ENCODE results near the gene MINDY3.
"Not testable (repeated sequence)": the region's sequence is repeated elsewhere in the genome, so short reads cannot be mapped to it uniquely, and the experiment has no call there.

MINDY3 gene

DNA sequence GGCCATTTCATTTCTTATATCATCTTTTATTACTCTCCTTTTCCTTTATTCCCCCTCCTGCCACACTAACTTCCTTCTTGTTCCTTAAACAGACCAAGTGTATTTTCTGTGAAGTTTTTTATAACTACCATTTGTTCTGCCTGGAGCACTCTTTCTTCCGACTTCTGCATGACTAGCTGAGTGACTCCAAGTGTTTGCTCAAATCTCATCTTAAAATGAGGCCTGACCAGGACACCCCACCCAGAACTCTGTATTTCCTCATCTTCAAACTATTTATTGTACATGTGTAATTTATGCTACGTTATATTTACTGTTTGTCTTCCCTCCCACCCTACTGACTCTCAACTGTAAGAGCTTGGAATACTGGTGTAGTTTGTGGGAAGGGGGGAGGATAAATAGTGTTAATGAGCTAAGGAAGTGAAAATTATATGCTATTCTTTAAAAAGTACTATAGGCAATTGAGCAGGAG, 3.2 kb downstream of the MINDY3 start:
- Histone ChIP-seq H3K4me1 (peaks cover 3% of the 10 kb centered on the region), H3K27ac (no peak overlapping the region), H3K36me3 (ENCODE audit: control insufficient read depth, insufficient read depth, low read length) (no peaks in the 10 kb centered on the region), H3K27me3 (ENCODE audit: control insufficient read depth, insufficient read depth, low read length) (no peaks in the 10 kb centered on the region), H3K9me3 (ENCODE audit: control insufficient read depth, low read length) (no peaks in the 10 kb centered on the region), H3K9ac (no peak overlapping the region), H3K79me2 (peaks cover 32% of the 10 kb centered on the region), H3K4me2 (ENCODE audit: low read length) (peak overlapping the region; percentile 32), H3K4me3 (ENCODE audit: low read depth, low read length) (no peak overlapping the region), H2AFZ (no peak overlapping the region)
- TF ChIP-seq, protein P1, sequence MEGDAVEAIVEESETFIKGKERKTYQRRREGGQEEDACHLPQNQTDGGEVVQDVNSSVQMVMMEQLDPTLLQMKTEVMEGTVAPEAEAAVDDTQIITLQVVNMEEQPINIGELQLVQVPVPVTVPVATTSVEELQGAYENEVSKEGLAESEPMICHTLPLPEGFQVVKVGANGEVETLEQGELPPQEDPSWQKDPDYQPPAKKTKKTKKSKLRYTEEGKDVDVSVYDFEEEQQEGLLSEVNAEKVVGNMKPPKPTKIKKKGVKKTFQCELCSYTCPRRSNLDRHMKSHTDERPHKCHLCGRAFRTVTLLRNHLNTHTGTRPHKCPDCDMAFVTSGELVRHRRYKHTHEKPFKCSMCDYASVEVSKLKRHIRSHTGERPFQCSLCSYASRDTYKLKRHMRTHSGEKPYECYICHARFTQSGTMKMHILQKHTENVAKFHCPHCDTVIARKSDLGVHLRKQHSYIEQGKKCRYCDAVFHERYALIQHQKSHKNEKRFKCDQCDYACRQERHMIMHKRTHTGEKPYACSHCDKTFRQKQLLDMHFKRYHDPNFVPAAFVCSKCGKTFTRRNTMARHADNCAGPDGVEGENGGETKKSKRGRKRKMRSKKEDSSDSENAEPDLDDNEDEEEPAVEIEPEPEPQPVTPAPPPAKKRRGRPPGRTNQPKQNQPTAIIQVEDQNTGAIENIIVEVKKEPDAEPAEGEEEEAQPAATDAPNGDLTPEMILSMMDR (IDR thresholded peaks at IDR 0.05): no peak

DNA sequence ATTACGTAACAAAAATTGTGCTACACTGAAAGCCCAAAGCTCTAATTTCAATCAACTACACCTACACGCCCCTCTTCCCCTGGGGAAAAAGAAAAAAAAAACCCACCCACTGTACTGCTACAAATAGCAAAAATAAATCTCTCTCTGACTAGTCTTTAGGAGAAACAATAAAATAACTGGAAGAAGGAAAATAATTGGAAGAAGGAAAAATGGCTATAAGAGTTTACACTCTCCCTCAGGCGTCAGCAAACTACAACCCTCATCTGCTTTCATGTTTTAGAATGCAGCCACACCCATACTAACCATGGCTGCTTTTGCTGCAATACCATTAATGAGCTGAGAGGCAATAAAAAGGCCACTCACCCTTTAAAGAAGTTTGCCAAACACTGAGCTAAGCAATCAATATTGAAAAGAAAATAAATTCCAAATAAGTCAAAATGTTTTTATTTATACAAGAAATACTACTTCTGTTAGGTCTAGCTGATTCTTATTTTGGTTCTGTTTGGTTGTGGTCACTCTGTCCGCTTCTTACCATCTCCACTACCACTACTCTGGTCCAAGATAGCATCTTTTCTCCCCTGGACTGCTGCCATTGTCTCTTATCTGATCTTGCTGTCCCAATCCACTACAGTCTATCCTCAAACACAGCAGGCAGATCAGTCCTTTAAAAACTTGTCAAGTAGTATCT, 3.8 kb downstream of the MINDY3 start:
- peak overlapping the region; percentile 32 for H3K4me2 ChIP-seq (ENCODE audit: low read length)
- no peaks in the 10 kb centered on the region for H3K9me3 ChIP-seq (ENCODE audit: control insufficient read depth, low read length)
- H3K4me1 ChIP-seq: peaks cover 3% of the 10 kb centered on the region
- no peak overlapping the region for H3K9ac ChIP-seq
- H3K27ac ChIP-seq: no peak overlapping the region
- H2AFZ ChIP-seq: no peak overlapping the region
- H3K36me3 ChIP-seq (ENCODE audit: control insufficient read depth, insufficient read depth, low read length): no peaks in the 10 kb centered on the region
- no peaks in the 10 kb centered on the region for H3K27me3 ChIP-seq (ENCODE audit: control insufficient read depth, insufficient read depth, low read length)
- H3K79me2 ChIP-seq: peaks cover 38% of the 10 kb centered on the region
- TF ChIP-seq, protein P1 (IDR thresholded peaks at IDR 0.05): no peak
- H3K4me3 ChIP-seq (ENCODE audit: low read depth, low read length): no peak overlapping the region

DNA sequence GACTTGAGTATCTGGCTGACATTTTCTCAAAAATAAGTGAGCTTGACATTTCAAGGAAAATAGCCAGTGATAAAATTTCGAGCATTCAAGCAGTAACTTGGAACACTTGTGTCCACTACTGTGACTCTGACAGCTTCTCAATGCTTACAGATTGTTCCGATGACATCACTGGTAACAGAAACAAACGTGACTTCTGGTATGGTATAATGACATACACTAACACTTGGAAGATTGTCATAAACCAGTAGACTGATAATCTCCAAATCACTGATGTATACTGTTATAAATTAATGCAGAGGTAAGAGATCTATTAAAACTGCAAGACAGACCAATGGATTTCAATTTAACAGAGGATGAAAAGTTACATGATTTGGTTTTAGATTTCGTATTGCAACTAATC, 6.5 kb downstream of the MINDY3 start:
- Histone ChIP-seq H3K4me3 (ENCODE audit: low read depth, low read length) (no peak overlapping the region), H3K79me2 (peaks cover 49% of the 10 kb centered on the region), H3K36me3 (ENCODE audit: control insufficient read depth, insufficient read depth, low read length) (no peaks in the 10 kb centered on the region), H3K27me3 (ENCODE audit: control insufficient read depth, insufficient read depth, low read length) (no peaks in the 10 kb centered on the region), H2AFZ (no peak overlapping the region), H3K4me1 (peaks cover 3% of the 10 kb centered on the region), H3K9me3 (ENCODE audit: control insufficient read depth, low read length) (no peaks in the 10 kb centered on the region), H3K4me2 (ENCODE audit: low read length) (no peak overlapping the region), H3K27ac (no peak overlapping the region), H3K9ac (no peak overlapping the region)
- TF ChIP-seq, protein P1 (IDR thresholded peaks at IDR 0.05): no peak

DNA sequence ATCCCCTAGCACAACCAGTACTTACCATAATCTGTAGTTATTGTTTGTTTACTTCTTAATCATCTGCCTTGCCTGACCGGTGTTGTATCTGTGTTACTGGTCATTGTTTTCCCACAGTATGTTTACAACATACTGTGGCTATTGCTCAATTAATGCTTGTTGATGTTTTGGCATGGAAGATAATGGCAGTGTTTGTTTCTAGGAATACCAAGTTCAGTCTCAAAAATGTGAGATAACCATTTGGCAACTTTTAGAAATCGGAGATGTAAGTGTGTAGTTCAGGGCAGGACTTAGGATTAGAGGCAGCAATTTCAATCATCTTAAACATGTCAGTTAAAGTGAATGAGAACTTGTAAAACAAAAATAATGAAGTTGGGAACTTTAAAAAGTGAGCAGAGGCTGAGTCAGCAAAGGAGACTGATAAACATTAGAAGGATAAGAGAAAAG, 8.2 kb downstream of the MINDY3 start:
- no peak overlapping the region for H3K27ac ChIP-seq
- no peak overlapping the region for H3K4me3 ChIP-seq (ENCODE audit: low read depth, low read length)
- H3K27me3 ChIP-seq (ENCODE audit: control insufficient read depth, insufficient read depth, low read length): no peaks in the 10 kb centered on the region
- no peak overlapping the region for H3K9ac ChIP-seq
- TF ChIP-seq, protein P1 (IDR thresholded peaks at IDR 0.05): no peak
- no peak overlapping the region for H3K4me2 ChIP-seq (ENCODE audit: low read length)
- H3K9me3 ChIP-seq (ENCODE audit: control insufficient read depth, low read length): no peaks in the 10 kb centered on the region
- no peaks in the 10 kb centered on the region for H3K4me1 ChIP-seq
- peaks cover 53% of the 10 kb centered on the region for H3K79me2 ChIP-seq
- H2AFZ ChIP-seq: no peak overlapping the region
- H3K36me3 ChIP-seq (ENCODE audit: control insufficient read depth, insufficient read depth, low read length): no peaks in the 10 kb centered on the region

DNA sequence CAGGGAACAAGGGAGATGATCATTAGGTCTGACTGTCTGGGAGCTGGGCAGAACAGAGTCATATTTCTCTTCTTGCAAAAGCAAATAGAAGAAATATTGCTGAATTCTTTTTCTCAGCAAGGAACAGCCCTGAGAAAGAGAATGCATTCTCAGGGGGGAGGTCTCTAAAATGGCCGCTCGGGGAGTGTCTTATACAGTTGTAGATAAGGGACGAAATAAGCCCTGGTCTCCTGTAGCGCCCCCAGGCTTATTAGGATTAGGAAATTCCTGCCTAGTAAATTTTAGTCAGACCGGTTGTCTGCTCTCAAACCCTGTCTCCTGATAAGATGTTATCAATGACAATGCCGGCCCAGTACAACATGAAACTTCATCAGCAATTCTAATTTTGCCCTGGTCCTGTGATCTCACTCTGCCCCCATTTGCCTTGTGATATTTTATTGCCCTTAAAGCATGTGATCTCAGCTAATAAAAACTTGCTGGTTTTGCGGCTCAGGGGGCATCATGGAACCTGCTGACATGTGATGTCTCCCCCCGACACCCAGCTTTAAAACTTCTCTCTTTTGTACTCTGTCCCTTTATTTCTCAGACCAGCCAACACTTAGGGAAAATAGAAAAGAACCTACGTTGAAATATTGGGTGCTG, 9.8 kb downstream of the MINDY3 start:
- H2AFZ ChIP-seq; H3K4me2 ChIP-seq (ENCODE audit: low read length); H3K36me3 ChIP-seq (ENCODE audit: control insufficient read depth, insufficient read depth, low read length); H3K4me3 ChIP-seq (ENCODE audit: low read depth, low read length); H3K27ac ChIP-seq; H3K4me1 ChIP-seq; H3K27me3 ChIP-seq (ENCODE audit: control insufficient read depth, insufficient read depth, low read length); H3K9ac ChIP-seq; H3K9me3 ChIP-seq (ENCODE audit: control insufficient read depth, low read length): not testable (repeated sequence)
- peaks cover 53% of the 10 kb centered on the region for H3K79me2 ChIP-seq

Measured in parathyroid adenoma (tissue), 2 donors.